Measurements from ENCODE around the gene NPC1. TPM values are rescaled to one million over a fixed set of nuclear protein-coding genes. Genes with fewer than 3 reads are reported as not detected.
"Not testable (repeated sequence)": the region's sequence is repeated elsewhere in the genome, so short reads cannot be mapped to it uniquely, and the experiment has no call there.

NPC1 gene
- total and polyA plus RNA-seq, 5 donors from 2014 or later = 17.4 to 86.9 (median 21.5) TPM

DNA sequence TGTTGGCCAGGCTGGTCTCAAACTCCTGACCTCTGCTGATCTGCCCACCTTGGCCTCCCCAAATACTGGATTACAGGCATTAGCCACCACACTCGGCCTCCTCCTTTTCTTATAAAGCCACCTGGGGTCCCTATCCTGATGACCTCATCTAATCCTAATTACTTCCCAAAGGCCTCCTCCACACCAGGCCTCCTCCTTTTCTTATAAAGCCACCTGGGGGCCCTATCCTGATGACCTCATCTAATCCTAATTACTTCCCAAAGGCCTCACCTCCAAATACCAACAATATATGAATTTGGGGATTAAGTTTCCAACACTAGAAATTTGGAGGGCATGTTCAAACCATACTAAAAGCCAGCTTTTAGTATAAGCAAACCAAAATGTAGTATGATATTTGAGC is 92.7 kb downstream of the NPC1 start:
- no peaks in the 10 kb centered on the region for H3K36me3 ChIP-seq (ENCODE audit: control insufficient read depth, insufficient read depth, low read length)
- H3K27ac ChIP-seq (ENCODE audit: insufficient read depth, low read length, poor library complexity, severe bottlenecking) = no peak overlapping the region
- peaks cover 0 to 6% (median under 1%) of the 10 kb centered on the region in 4 donors for H3K4me1 Mint-ChIP-seq
- peaks cover 3% of the 10 kb centered on the region for H3K4me1 ChIP-seq (ENCODE audit: control insufficient read depth, insufficient read depth, low read length, poor library complexity, severe bottlenecking)
- no peak for ATAC-seq (ENCODE audit: low read depth in 2 of 2)
- no peaks in the 10 kb centered on the region for H3K27me3 ChIP-seq (ENCODE audit: control insufficient read depth, insufficient read depth, low read length)
- peaks cover 15% of the 10 kb centered on the region for H3K27me3 Mint-ChIP-seq
- peaks cover 0 to 4% (median 0%) of the 10 kb centered on the region in 7 donors for H3K9me3 Mint-ChIP-seq
- H3K4me3 Mint-ChIP-seq = no peak overlapping the region
- H3K27ac Mint-ChIP-seq = no peak overlapping the region
- H3K4me3 ChIP-seq (ENCODE audit: low read depth, low read length) = no peak overlapping the region
- DNase-seq = no peak
- H3K9me3 ChIP-seq (ENCODE audit: control insufficient read depth in 2 of 2, low read length in 2 of 2) = no peaks in the 10 kb centered on the region
- H3K36me3 Mint-ChIP-seq = no peaks in the 10 kb centered on the region

DNA sequence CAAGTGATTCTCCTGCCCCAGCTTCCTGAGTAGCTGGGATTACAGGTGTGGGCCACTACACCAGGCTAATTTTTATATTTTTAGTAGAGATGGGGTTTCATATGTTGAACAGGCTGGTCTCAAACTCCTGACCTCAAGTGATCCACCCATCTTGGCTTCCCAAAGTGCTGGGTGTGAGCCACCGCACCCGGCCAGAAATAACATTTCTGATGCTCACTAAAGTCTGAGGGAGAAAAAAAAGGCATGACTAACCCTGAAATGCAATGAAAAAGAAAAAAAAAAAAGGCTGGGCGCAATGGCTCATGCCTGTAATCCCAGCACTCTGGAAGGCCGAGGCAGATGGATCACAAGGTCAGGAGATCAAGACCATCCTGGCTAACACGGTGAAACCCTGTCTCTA is 96.7 kb downstream of the NPC1 start:
- not testable (repeated sequence) for DNase-seq; H3K27ac Mint-ChIP-seq; H3K36me3 Mint-ChIP-seq; H3K36me3 ChIP-seq (ENCODE audit: control insufficient read depth, insufficient read depth, low read length); H3K4me3 ChIP-seq (ENCODE audit: low read depth, low read length); H3K4me1 ChIP-seq (ENCODE audit: control insufficient read depth, insufficient read depth, low read length, poor library complexity, severe bottlenecking); H3K27ac ChIP-seq (ENCODE audit: insufficient read depth, low read length, poor library complexity, severe bottlenecking); H3K9me3 Mint-ChIP-seq; H3K4me3 Mint-ChIP-seq; ATAC-seq (ENCODE audit: low read depth in 2 of 2); H3K9me3 ChIP-seq (ENCODE audit: control insufficient read depth in 2 of 2, low read length in 2 of 2); H3K27me3 ChIP-seq (ENCODE audit: control insufficient read depth, insufficient read depth, low read length); H3K27me3 Mint-ChIP-seq
- peaks cover 9 to 23% (median 18%) of the 10 kb centered on the region in 4 donors for H3K4me1 Mint-ChIP-seq

- Mint-ChIP-seq H3K27me3 (peaks cover 5% of the 10 kb centered on the region), H3K36me3 (peaks cover 4% of the 10 kb centered on the region), H3K9me3 (peaks cover 0 to 4% (median 0%) of the 10 kb centered on the region in 7 donors), H3K27ac (peak overlapping the region; percentile 91 to 94 (median 92)), H3K4me1 (peaks cover 9 to 27% (median 20%) of the 10 kb centered on the region in 4 donors), H3K4me3 (peak overlapping the region; percentile 71 to 82 (median 78))
- no peaks in the 10 kb centered on the region for H3K36me3 ChIP-seq (ENCODE audit: control insufficient read depth, insufficient read depth, low read length)
- H3K9me3 ChIP-seq (ENCODE audit: control insufficient read depth in 2 of 2, low read length in 2 of 2) = no peaks in the 10 kb centered on the region
- ATAC-seq (ENCODE audit: low read depth in 2 of 2) (peak; percentile 76), DNase-seq (peak in 2 of 3 donors; percentile 42 to 73)
- H3K4me1 ChIP-seq (ENCODE audit: control insufficient read depth, insufficient read depth, low read length, poor library complexity, severe bottlenecking) = peaks cover 10% of the 10 kb centered on the region
- peak overlapping the region; percentile 66 for H3K4me3 ChIP-seq (ENCODE audit: low read depth, low read length)
- no peaks in the 10 kb centered on the region for H3K27me3 ChIP-seq (ENCODE audit: control insufficient read depth, insufficient read depth, low read length)
- peak overlapping the region; percentile 68 for H3K27ac ChIP-seq (ENCODE audit: insufficient read depth, low read length, poor library complexity, severe bottlenecking)
These were observed 98.4 kb downstream of the NPC1 start for GRCh38 chr18:23487738-23488570.

DNA sequence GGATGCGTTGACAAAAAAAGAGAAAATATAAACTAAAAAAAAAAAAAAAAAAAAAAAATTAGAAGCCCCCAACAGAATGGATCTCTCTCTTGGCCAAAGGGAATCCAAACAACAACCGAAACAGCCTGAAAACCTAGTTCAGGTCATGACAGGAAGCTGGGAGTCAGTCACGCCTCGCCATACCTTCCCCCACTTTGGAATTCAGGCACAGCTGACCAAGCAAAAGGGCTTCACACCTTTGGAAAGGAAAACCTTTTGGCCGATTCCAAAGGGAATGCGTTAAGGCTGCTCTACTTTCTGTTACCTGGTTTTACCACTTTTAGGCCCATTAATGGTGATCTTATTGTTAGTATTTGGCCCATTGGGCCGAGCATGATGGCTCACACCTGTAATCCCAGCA is 100.9 kb downstream of the NPC1 start:
- Mint-ChIP-seq H3K36me3 (peaks cover 15% of the 10 kb centered on the region), H3K9me3 (no peaks in the 10 kb centered on the region), H3K4me3 (no peak overlapping the region), H3K27ac (peak overlapping the region in 1 of 3 donors; percentile 33), H3K4me1 (peaks cover 9 to 27% (median 20%) of the 10 kb centered on the region in 4 donors), H3K27me3 (peaks cover 4% of the 10 kb centered on the region)
- H3K9me3 ChIP-seq (ENCODE audit: control insufficient read depth in 2 of 2, low read length in 2 of 2) = no peaks in the 10 kb centered on the region
- no peak overlapping the region for H3K4me3 ChIP-seq (ENCODE audit: low read depth, low read length)
- DNase-seq (no peak), ATAC-seq (ENCODE audit: low read depth in 2 of 2) (no peak)
- H3K27ac ChIP-seq (ENCODE audit: insufficient read depth, low read length, poor library complexity, severe bottlenecking) = no peak overlapping the region
- peaks cover 17% of the 10 kb centered on the region for H3K36me3 ChIP-seq (ENCODE audit: control insufficient read depth, insufficient read depth, low read length)
- peaks cover 10% of the 10 kb centered on the region for H3K4me1 ChIP-seq (ENCODE audit: control insufficient read depth, insufficient read depth, low read length, poor library complexity, severe bottlenecking)
- no peaks in the 10 kb centered on the region for H3K27me3 ChIP-seq (ENCODE audit: control insufficient read depth, insufficient read depth, low read length)

- no peak for ATAC-seq (ENCODE audit: low read depth in 2 of 2)
- Histone ChIP-seq H3K4me1 (ENCODE audit: control insufficient read depth, insufficient read depth, low read length, poor library complexity, severe bottlenecking) (peaks cover 10% of the 10 kb centered on the region), H3K27ac (ENCODE audit: insufficient read depth, low read length, poor library complexity, severe bottlenecking) (no peak overlapping the region), H3K9me3 (ENCODE audit: control insufficient read depth in 2 of 2, low read length in 2 of 2) (no peaks in the 10 kb centered on the region), H3K4me3 (ENCODE audit: low read depth, low read length) (no peak overlapping the region), H3K36me3 (ENCODE audit: control insufficient read depth, insufficient read depth, low read length) (peaks cover 25% of the 10 kb centered on the region), H3K27me3 (ENCODE audit: control insufficient read depth, insufficient read depth, low read length) (no peaks in the 10 kb centered on the region)
- Mint-ChIP-seq H3K27ac (no peak overlapping the region), H3K27me3 (no peaks in the 10 kb centered on the region), H3K36me3 (peaks cover 15% of the 10 kb centered on the region), H3K9me3 (no peaks in the 10 kb centered on the region), H3K4me3 (no peak overlapping the region), H3K4me1 (peaks cover 9 to 25% (median 20%) of the 10 kb centered on the region in 4 donors)
- DNase-seq = no peak
These were observed 101.6 kb downstream of the NPC1 start for GRCh38 chr18:23484561-23485182.

Other genes with a start within 250 kb of the NPC1 start
- 136 TPM for gene RIOK3, start 133.2 kb downstream of the NPC1 start, total RNA-seq
- gene RIOK3, start 133.2 kb downstream of the NPC1 start, polyA plus RNA-seq = 10 to 100 TPM; 43.2 to 60.7 (median 48.6) TPM
- gene RMC1, start 83.0 kb downstream of the NPC1 start, total RNA-seq = 62.1 TPM
- 10 to 100 TPM; 36.8 to 51.8 (median 44.0) TPM for gene RMC1, start 83.0 kb downstream of the NPC1 start, polyA plus RNA-seq
- not detected for gene ANKRD29, start 76.4 kb upstream of the NPC1 start, total RNA-seq
- gene ANKRD29, start 76.4 kb upstream of the NPC1 start, polyA plus RNA-seq = under 1 TPM in 1 of 4 donors, not detected in 3; 0.45 TPM
- gene LAMA3, start 102.9 kb upstream of the NPC1 start, total RNA-seq = not detected
- gene LAMA3, start 102.9 kb upstream of the NPC1 start, polyA plus RNA-seq = under 1 TPM in 1 of 4 donors, not detected in 3; 0.31 TPM

All from CD4-positive, CD25-positive, alpha-beta regulatory T cell (primary cell).